Mucosa of gallbladder (tissue), 1 donor: ENCODE results near the gene SMIM5. TPM values are rescaled to one million over a fixed set of nuclear protein-coding genes. Genes with fewer than 3 reads are reported as not detected.

Experiments used
- DNase-seq: peaks from one replicate; pipeline ENCODE4 v3.0.0-alpha.2; 2020; ENCODE audit warnings: low spot score
- total RNA-seq: library from RNA; stranded (reverse); gene quantifications from one replicate; pipeline ENCODE4 v1.2.1, GENCODE V29; 2021
- donor health status: DM: no; HTN: no; CAD: no.

The SMIM5 gene
- total RNA-seq, 1 donor from 2014 or later = 15.5 TPM

GRCh38 chr17:75667825-75668224 lies 34.6 kb downstream of the SMIM5 start:
- DNase-seq = no peak

- no peak for DNase-seq
Observed at GRCh38 chr17:75668489-75668888, 35.3 kb downstream of the SMIM5 start.

- DNase-seq = no peak
Observed at GRCh38 chr17:75670868-75671267, 37.6 kb downstream of the SMIM5 start.

- no peak for DNase-seq
Observed at GRCh38 chr17:75672011-75672410, 38.8 kb downstream of the SMIM5 start.

GRCh38 chr17:75673487-75673886 lies 40.3 kb downstream of the SMIM5 start:
- no peak for DNase-seq

GRCh38 chr17:75676461-75676860 lies 43.2 kb downstream of the SMIM5 start:
- no peak for DNase-seq

- peak; percentile 66 for DNase-seq
Observed at GRCh38 chr17:75679706-75680211, 46.5 kb downstream of the SMIM5 start.

- DNase-seq = no peak
Observed at GRCh38 chr17:75680431-75680830, 47.2 kb downstream of the SMIM5 start.

- no peak for DNase-seq
Observed at GRCh38 chr17:75681289-75681688, 48.1 kb downstream of the SMIM5 start.

GRCh38 chr17:75683583-75683982 lies 50.3 kb downstream of the SMIM5 start:
- no peak for DNase-seq

- no peak for DNase-seq
Observed at GRCh38 chr17:75684249-75684648, 51.0 kb downstream of the SMIM5 start.

GRCh38 chr17:75684924-75685323 lies 51.7 kb downstream of the SMIM5 start:
- peak; percentile 46 for DNase-seq

GRCh38 chr17:75685499-75685898 lies 52.3 kb downstream of the SMIM5 start:
- DNase-seq = no peak

- no peak for DNase-seq
Observed at GRCh38 chr17:75688209-75688825, 55.1 kb downstream of the SMIM5 start.

GRCh38 chr17:75689441-75689873 lies 56.2 kb downstream of the SMIM5 start:
- DNase-seq = no peak

Other genes starting within 250 kb of the SMIM5 start
- gene GRB2, start 227.8 kb upstream of the SMIM5 start, total RNA-seq = 94.3 TPM
- 106 TPM for gene TMEM94, start 176.8 kb upstream of the SMIM5 start, total RNA-seq
- gene CASKIN2, start 117.9 kb upstream of the SMIM5 start, total RNA-seq = 74.7 TPM
- 158 TPM for gene TSEN54, start 116.9 kb upstream of the SMIM5 start, total RNA-seq
- 477 TPM for gene LLGL2, start 107.7 kb upstream of the SMIM5 start, total RNA-seq
- gene MYO15B, start 45.6 kb upstream of the SMIM5 start, total RNA-seq = 434 TPM
- 110 TPM for gene RECQL5, start 33.7 kb downstream of the SMIM5 start, total RNA-seq
- 65.4 TPM for gene SAP30BP, start 33.9 kb downstream of the SMIM5 start, total RNA-seq
- gene ITGB4, start 88.0 kb downstream of the SMIM5 start, total RNA-seq = 317 TPM
- gene GALK1, start 131.8 kb downstream of the SMIM5 start, total RNA-seq = 35.9 TPM
- gene UNK, start 151.4 kb downstream of the SMIM5 start, total RNA-seq = 26.6 TPM
- gene UNC13D, start 211.0 kb downstream of the SMIM5 start, total RNA-seq = 26.4 TPM
- gene WBP2, start 221.9 kb downstream of the SMIM5 start, total RNA-seq = 160 TPM
- gene TRIM47, start 245.1 kb downstream of the SMIM5 start, total RNA-seq = 68.2 TPM